SU-DHL-6 (cell line): Measurements from ENCODE around the gene CPVL.

Experiments used
- H2AFZ ChIP-seq: fragments of 200-600 bp; sonication (generic); 2 replicates; pipeline ENCODE4 v1.6.1; 2014; ENCODE audit warnings: low read depth, mild to moderate bottlenecking, moderate library complexity, mixed read lengths, antibody characterized with exemption, low read length; ENCODE audit not compliant: severe bottlenecking
- H3F3A ChIP-seq: fragments of 200-600 bp; shearing (Covaris generic); 2 replicates; pipeline ENCODE4 v1.6.0; 2016; ENCODE audit warnings: antibody characterized with exemption, mild to moderate bottlenecking; ENCODE audit not compliant: insufficient read depth
- H3K27ac ChIP-seq: fragments of 200-600 bp; sonication (generic); 2 replicates; pipeline ENCODE4 v1.5.1; 2016; ENCODE audit warnings: low read depth, mild to moderate bottlenecking, low read length, moderate library complexity, mixed read lengths
- H3K27me3 ChIP-seq: fragments of 200-600 bp; sonication (generic), shearing (Covaris generic); 2 replicates; pipeline ENCODE4 v1.6.0; 2014; ENCODE audit warnings: mild to moderate bottlenecking, low read length
- H3K36me3 ChIP-seq: fragments of 200-600 bp; sonication (generic); 2 replicates; pipeline ENCODE4 v1.6.1; 2014; ENCODE audit warnings: mild to moderate bottlenecking, low read length, mixed read lengths
- H3K4me2 ChIP-seq: fragments of 300-600, 200-600 bp; shearing (Covaris generic), sonication (generic); 2 replicates; pipeline ENCODE4 v1.6.0; 2014; ENCODE audit warnings: low read length, low read depth, mild to moderate bottlenecking; ENCODE audit not compliant: poor library complexity, severe bottlenecking
- H3K4me3 ChIP-seq: fragments of 200-600 bp; sonication (generic); 2 replicates; pipeline ENCODE4 v1.5.1; 2014; ENCODE audit warnings: antibody characterized with exemption, low read length, mild to moderate bottlenecking, mixed read lengths; ENCODE audit not compliant: insufficient read depth, poor library complexity, severe bottlenecking
- H3K79me2 ChIP-seq: fragments of 200-600 bp; sonication (generic); 2 replicates; pipeline ENCODE4 v1.6.1; 2014; ENCODE audit warnings: mild to moderate bottlenecking, low read length, moderate library complexity; ENCODE audit not compliant: insufficient read depth
- H3K9ac ChIP-seq: fragments of 200-600 bp; sonication (generic); 2 replicates; pipeline ENCODE4 v1.7.0; 2014; ENCODE audit warnings: mild to moderate bottlenecking, low read length
- H3K9me2 ChIP-seq: fragments of 200-600 bp; sonication (generic); replicated peaks from 2 replicates; pipeline ENCODE4 v1.6.1; 2014; ENCODE audit warnings: low read length; ENCODE audit not compliant: insufficient read depth
- H3K9me3 ChIP-seq: fragments of 200-600 bp; sonication (generic); 2 replicates; pipeline ENCODE4 v1.6.1; 2014; ENCODE audit warnings: low read length, mixed read lengths; ENCODE audit not compliant: insufficient read depth
- H4K20me1 ChIP-seq: fragments of 200-600 bp; sonication (generic); 2 replicates; pipeline ENCODE4 v1.6.1; 2014; ENCODE audit warnings: low read depth, mild to moderate bottlenecking, antibody characterized with exemption, low read length, moderate library complexity, mixed read lengths
- EZH2phosphoT487 ChIP-seq: fragments of 200-600 bp; sonication (generic), shearing (Covaris generic); conservative IDR thresholded peaks from 2 replicates; pipeline ENCODE4 v1.6.1; 2018; ENCODE audit warnings: mild to moderate bottlenecking, antibody characterized with exemption, low read length, moderate library complexity, mixed read lengths
- TF ChIP-seq, protein P1 (sequence below): fragments of 200-600 bp; sonication (generic); IDR thresholded peaks from one replicate; pipeline ENCODE4 v1.5.1; 2017; ENCODE audit warnings: antibody characterized with exemption, mild to moderate bottlenecking, low read length, moderate library complexity; ENCODE audit not compliant: insufficient read depth, poor library complexity, severe bottlenecking

The CPVL gene

DNA sequence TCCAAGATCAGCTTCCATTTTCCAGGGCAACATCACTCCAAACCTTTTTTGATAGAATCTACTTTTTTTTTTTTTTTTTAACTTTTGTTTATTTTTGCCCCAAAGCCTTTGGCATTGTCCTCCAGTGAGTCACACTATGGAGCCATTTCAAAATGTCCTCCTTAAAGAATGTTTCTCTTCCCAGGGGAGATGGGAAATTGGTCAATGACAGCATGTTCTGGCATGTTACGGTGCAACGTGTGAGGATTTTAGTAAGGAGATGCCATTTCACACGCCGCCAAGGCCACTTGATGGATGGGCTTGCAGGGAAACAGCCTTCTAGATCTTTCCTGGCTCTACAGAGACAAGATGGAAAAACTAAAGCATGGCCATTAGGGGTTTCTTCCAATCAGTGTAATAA, 157.5 kb downstream of the CPVL start:
- no peak overlapping the region for H3K27ac ChIP-seq
- no peak overlapping the region for H2AFZ ChIP-seq
- H3F3A ChIP-seq: no peaks in the 10 kb centered on the region
- H4K20me1 ChIP-seq: no peaks in the 10 kb centered on the region
- H3K27me3 ChIP-seq: no peaks in the 10 kb centered on the region
- no peaks in the 10 kb centered on the region for H3K9me3 ChIP-seq
- no peak overlapping the region for H3K4me3 ChIP-seq
- no peak overlapping the region for H3K4me2 ChIP-seq
- H3K9me2 ChIP-seq: no peaks in the 10 kb centered on the region
- TF ChIP-seq, protein P1, sequence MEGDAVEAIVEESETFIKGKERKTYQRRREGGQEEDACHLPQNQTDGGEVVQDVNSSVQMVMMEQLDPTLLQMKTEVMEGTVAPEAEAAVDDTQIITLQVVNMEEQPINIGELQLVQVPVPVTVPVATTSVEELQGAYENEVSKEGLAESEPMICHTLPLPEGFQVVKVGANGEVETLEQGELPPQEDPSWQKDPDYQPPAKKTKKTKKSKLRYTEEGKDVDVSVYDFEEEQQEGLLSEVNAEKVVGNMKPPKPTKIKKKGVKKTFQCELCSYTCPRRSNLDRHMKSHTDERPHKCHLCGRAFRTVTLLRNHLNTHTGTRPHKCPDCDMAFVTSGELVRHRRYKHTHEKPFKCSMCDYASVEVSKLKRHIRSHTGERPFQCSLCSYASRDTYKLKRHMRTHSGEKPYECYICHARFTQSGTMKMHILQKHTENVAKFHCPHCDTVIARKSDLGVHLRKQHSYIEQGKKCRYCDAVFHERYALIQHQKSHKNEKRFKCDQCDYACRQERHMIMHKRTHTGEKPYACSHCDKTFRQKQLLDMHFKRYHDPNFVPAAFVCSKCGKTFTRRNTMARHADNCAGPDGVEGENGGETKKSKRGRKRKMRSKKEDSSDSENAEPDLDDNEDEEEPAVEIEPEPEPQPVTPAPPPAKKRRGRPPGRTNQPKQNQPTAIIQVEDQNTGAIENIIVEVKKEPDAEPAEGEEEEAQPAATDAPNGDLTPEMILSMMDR: no peak
- H3K9ac ChIP-seq: no peak overlapping the region
- H3K79me2 ChIP-seq: no peaks in the 10 kb centered on the region
- no peaks in the 10 kb centered on the region for H3K36me3 ChIP-seq

DNA sequence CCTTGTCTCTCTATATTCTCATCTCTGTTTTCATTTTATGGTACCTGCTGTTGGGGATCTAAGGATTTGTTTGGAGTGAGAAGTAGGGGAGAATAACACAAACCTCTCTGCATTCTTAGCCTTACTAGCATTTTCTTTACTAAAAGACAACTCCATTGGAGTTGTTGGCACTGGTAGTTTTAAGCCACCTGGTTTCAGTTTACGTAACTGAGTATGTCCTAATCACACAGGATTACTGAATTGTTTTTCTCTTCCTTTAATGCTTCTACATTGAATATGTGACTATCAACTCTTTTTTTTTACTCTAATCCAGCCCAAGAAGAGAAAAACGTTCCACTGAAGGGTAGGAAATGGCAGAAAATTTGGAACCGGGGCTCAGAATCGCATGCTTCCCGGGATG, 158.2 kb downstream of the CPVL start:
- Histone ChIP-seq H3K4me3 (no peak overlapping the region), H3K27me3 (no peaks in the 10 kb centered on the region), H3K4me2 (no peak overlapping the region), H3K36me3 (no peaks in the 10 kb centered on the region), H4K20me1 (no peaks in the 10 kb centered on the region), H3K9ac (no peak overlapping the region), H2AFZ (no peak overlapping the region), H3F3A (no peaks in the 10 kb centered on the region), H3K79me2 (no peaks in the 10 kb centered on the region), H3K27ac (no peak overlapping the region), H3K9me2 (no peaks in the 10 kb centered on the region), H3K9me3 (no peaks in the 10 kb centered on the region)
- TF ChIP-seq, protein P1: no peak
- TF ChIP-seq EZH2phosphoT487: no peak

DNA sequence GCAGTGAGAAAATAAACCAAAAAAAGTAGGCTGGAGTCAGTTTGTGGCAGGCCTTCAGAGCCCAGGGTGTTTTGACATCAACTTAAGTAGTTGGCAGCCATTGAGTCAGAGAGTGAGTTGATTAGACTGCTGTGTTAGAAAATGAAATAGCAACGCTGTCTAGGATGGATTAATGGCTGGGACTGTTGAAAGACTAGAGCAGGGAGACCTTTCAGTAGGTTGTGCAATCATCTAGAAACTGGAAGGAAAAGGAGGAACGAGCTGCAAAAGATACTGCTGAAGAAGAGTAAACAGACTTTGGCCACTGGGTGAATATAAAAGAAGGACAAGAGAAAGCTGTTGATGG, 159.6 kb downstream of the CPVL start:
- H3K4me3 ChIP-seq: no peak overlapping the region
- H3K27me3 ChIP-seq: no peaks in the 10 kb centered on the region
- H3K9me3 ChIP-seq: no peaks in the 10 kb centered on the region
- H3K36me3 ChIP-seq: no peaks in the 10 kb centered on the region
- H2AFZ ChIP-seq: no peak overlapping the region
- H3K4me2 ChIP-seq: no peak overlapping the region
- no peaks in the 10 kb centered on the region for H3K79me2 ChIP-seq
- TF ChIP-seq, protein P1: no peak
- no peak for TF ChIP-seq EZH2phosphoT487
- no peak overlapping the region for H3K9ac ChIP-seq
- H3F3A ChIP-seq: no peaks in the 10 kb centered on the region
- H4K20me1 ChIP-seq: no peaks in the 10 kb centered on the region
- no peaks in the 10 kb centered on the region for H3K9me2 ChIP-seq
- no peak overlapping the region for H3K27ac ChIP-seq
